ENCODE results near the gene OR10A6. TPM values are rescaled to one million over a fixed set of nuclear protein-coding genes. Genes with fewer than 3 reads are reported as not detected.

OR10A6 gene
- total RNA-seq, 2 donors from 2014 or later: not detected

DNA sequence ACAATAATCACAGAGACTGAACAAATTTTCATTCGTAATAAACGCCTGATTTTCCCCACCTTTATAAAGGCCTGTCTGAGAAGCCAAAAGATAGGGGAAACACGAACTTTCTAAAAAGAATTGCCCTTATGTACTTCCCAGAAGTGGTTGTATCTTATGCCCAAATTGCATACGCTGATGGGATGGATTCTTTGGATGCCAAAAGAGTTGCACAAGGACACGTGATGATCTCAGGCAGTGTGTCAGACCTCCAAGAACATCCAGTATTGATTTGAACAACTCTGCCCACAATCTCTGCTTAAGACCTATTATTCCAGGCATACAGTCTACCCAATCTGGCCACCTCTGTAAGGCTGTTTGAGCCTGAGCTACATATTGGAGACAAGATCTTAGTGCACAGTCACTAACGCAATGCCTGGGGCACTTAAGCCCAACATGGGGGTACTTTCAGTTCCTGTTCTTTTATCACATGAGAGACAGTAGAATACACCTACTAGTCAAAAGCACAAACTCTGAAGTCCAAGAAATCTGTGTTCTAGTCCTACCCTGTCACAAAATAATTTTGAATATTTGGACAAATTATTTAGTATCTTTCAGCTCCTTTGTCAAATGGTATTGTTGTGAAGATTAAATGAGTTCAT, 38.9 kb downstream of the OR10A6 start:
- intact Hi-C loops (cut with DNase I): loop anchor here in 1 of 2 donors (10.0 kb wide), 1 partner anchor 93 kb away; the partner anchor contains the start of gene EIF3F
- no peak for DNase-seq (ENCODE audit: low spot score)

DNA sequence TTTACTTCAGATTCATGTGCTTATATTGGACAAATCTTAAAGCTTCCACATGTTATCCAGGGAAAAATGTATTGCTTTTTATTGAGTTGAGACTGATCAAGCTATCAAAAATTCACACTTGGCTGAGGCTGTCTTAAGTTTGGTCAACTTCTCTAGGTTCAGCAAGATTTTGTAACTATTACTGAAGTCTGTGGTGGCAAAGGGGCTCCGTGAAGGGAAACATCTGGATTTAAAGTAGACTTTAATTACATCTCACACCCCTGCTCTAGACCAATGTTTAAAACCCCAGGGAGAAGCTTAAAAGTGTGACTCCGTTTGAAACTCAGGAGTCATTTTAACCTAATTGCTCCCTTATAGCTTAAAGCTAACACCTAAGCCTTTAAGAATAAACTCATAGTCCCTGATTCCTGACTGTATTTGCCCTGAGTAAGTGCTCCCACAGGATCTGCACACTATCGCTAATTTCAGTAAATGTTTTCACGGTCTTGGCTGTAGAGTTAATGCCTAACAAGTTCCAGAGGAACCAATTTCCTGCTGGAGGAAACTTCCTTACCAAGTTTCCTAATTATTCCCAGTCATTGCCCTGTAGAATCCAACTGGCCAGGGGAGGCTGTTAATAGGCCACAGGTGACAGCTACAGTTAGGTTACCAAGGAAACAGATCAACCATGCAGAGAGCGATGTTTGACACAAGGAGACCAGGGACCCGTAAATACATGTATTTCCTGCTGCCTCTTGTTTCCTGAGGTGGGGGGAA, 40.5 kb downstream of the OR10A6 start:
- intact Hi-C loops (cut with DNase I): loop anchor here in 1 of 2 donors (10.0 kb wide), 1 partner anchor 94 kb away; the partner anchor contains the start of gene EIF3F
- DNase-seq (ENCODE audit: low spot score): no peak

GRCh38 chr11:7889985-7890384, 41.1 kb downstream of the OR10A6 start:
- no peak for DNase-seq (ENCODE audit: low spot score)
- intact Hi-C loops (cut with DNase I): loop anchor here in 1 of 2 donors (10.0 kb wide), 1 partner anchor 95 kb away; the partner anchor contains the start of gene EIF3F

GRCh38 chr11:7882860-7883259, 48.2 kb downstream of the OR10A6 start:
- intact Hi-C loops (cut with DNase I): no loop called here
- no peak for DNase-seq (ENCODE audit: low spot score)

Other genes starting within 250 kb of the OR10A6 start
- gene OVCH2, start 224.8 kb downstream of the OR10A6 start, total RNA-seq: not detected
- not detected for gene OR5P2, start 134.3 kb downstream of the OR10A6 start, total RNA-seq
- not detected for gene OR5P3, start 100.4 kb downstream of the OR10A6 start, total RNA-seq
- not detected for gene OR10A3, start 10.4 kb upstream of the OR10A6 start, total RNA-seq
- not detected for gene NLRP10, start 34.2 kb upstream of the OR10A6 start, total RNA-seq
- 100 to 1,000 TPM; 138 to 139 TPM for gene EIF3F, start 56.1 kb upstream of the OR10A6 start, total RNA-seq
- 10 to 100 TPM in 1 of 2 donors, 1 to 10 TPM in 1; 7.0 to 12.5 TPM for gene TUB, start 149.9 kb upstream of the OR10A6 start, total RNA-seq
- 1 to 10 TPM; 6.0 to 7.7 TPM for gene RIC3, start 237.8 kb upstream of the OR10A6 start, total RNA-seq